ENCODE data around the gene MBOAT2. TPM values are rescaled to one million over a fixed set of nuclear protein-coding genes. Genes with fewer than 3 reads are reported as not detected.

Gene MBOAT2
- total RNA-seq, 1 donor from 2014 or later = 72.5 TPM

DNA sequence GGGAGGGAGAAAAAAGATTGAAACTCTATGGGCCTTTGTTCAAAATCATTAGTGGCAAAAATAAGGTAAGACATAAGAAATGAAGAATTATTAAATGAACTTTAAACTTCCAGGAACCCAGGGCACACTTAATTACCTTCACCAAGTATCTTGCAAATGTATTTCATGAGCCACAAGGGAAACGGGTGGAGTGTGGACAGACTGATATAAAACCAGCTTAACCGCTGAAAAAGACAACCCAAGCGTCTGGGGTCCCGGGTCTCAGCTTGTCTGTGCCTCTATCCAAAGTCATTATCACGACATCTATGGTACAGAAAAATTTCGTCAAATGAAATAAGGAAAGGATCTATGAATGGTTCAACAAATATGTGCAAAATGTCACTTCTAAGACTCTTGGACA, 13.9 kb upstream of the MBOAT2 start:
- TF ChIP-seq, protein P1, sequence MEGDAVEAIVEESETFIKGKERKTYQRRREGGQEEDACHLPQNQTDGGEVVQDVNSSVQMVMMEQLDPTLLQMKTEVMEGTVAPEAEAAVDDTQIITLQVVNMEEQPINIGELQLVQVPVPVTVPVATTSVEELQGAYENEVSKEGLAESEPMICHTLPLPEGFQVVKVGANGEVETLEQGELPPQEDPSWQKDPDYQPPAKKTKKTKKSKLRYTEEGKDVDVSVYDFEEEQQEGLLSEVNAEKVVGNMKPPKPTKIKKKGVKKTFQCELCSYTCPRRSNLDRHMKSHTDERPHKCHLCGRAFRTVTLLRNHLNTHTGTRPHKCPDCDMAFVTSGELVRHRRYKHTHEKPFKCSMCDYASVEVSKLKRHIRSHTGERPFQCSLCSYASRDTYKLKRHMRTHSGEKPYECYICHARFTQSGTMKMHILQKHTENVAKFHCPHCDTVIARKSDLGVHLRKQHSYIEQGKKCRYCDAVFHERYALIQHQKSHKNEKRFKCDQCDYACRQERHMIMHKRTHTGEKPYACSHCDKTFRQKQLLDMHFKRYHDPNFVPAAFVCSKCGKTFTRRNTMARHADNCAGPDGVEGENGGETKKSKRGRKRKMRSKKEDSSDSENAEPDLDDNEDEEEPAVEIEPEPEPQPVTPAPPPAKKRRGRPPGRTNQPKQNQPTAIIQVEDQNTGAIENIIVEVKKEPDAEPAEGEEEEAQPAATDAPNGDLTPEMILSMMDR (IDR thresholded peaks at IDR 0.05; ENCODE audit: partially characterized antibody, unreplicated experiment) = no peak

GRCh38 chr2:9015998-9016397, 12.5 kb upstream of the MBOAT2 start:
- Mint-ChIP-seq H3K9me3 (ENCODE audit: unreplicated experiment) (no peaks in the 10 kb centered on the region), H3K36me3 (ENCODE audit: unreplicated experiment) (no peaks in the 10 kb centered on the region), H3K4me1 (ENCODE audit: low read depth, unreplicated experiment) (no peaks in the 10 kb centered on the region), H3K27me3 (ENCODE audit: unreplicated experiment) (no peaks in the 10 kb centered on the region), H3K4me3 (ENCODE audit: unreplicated experiment) (no peak overlapping the region), H3K27ac (ENCODE audit: unreplicated experiment) (no peak overlapping the region)
- TF ChIP-seq, protein P1 (IDR thresholded peaks at IDR 0.05; ENCODE audit: partially characterized antibody, unreplicated experiment) = no peak
- no peak for DNase-seq

More for the DNA sequence above, 13.9 kb upstream of the MBOAT2 start:
- no peaks in the 10 kb centered on the region for H3K9me3 Mint-ChIP-seq (ENCODE audit: unreplicated experiment)
- no peak overlapping the region for H3K4me3 Mint-ChIP-seq (ENCODE audit: unreplicated experiment)
- DNase-seq = no peak
- H3K4me1 Mint-ChIP-seq (ENCODE audit: low read depth, unreplicated experiment) = no peaks in the 10 kb centered on the region
- no peaks in the 10 kb centered on the region for H3K27me3 Mint-ChIP-seq (ENCODE audit: unreplicated experiment)
- no peaks in the 10 kb centered on the region for H3K36me3 Mint-ChIP-seq (ENCODE audit: unreplicated experiment)
- H3K27ac Mint-ChIP-seq (ENCODE audit: unreplicated experiment) = no peak overlapping the region

- no peaks in the 10 kb centered on the region for H3K27me3 Mint-ChIP-seq (ENCODE audit: unreplicated experiment)
- H3K36me3 Mint-ChIP-seq (ENCODE audit: unreplicated experiment) = no peaks in the 10 kb centered on the region
- no peaks in the 10 kb centered on the region for H3K4me1 Mint-ChIP-seq (ENCODE audit: low read depth, unreplicated experiment)
- no peak overlapping the region for H3K27ac Mint-ChIP-seq (ENCODE audit: unreplicated experiment)
- no peaks in the 10 kb centered on the region for H3K9me3 Mint-ChIP-seq (ENCODE audit: unreplicated experiment)
- TF ChIP-seq, protein P1 (IDR thresholded peaks at IDR 0.05; ENCODE audit: partially characterized antibody, unreplicated experiment) = no peak
- no peak overlapping the region for H3K4me3 Mint-ChIP-seq (ENCODE audit: unreplicated experiment)
- no peak for DNase-seq
Measured at GRCh38 chr2:9013403-9013802, 9.9 kb upstream of the MBOAT2 start.

- TF ChIP-seq, protein P1 (IDR thresholded peaks at IDR 0.05; ENCODE audit: partially characterized antibody, unreplicated experiment) = no peak
- no peaks in the 10 kb centered on the region for H3K36me3 Mint-ChIP-seq (ENCODE audit: unreplicated experiment)
- H3K27ac Mint-ChIP-seq (ENCODE audit: unreplicated experiment) = no peak overlapping the region
- no peaks in the 10 kb centered on the region for H3K9me3 Mint-ChIP-seq (ENCODE audit: unreplicated experiment)
- no peak overlapping the region for H3K4me3 Mint-ChIP-seq (ENCODE audit: unreplicated experiment)
- H3K4me1 Mint-ChIP-seq (ENCODE audit: low read depth, unreplicated experiment) = no peaks in the 10 kb centered on the region
- no peak for DNase-seq
- H3K27me3 Mint-ChIP-seq (ENCODE audit: unreplicated experiment) = no peaks in the 10 kb centered on the region
Measured at GRCh38 chr2:9010866-9011265, 7.4 kb upstream of the MBOAT2 start.

DNA sequence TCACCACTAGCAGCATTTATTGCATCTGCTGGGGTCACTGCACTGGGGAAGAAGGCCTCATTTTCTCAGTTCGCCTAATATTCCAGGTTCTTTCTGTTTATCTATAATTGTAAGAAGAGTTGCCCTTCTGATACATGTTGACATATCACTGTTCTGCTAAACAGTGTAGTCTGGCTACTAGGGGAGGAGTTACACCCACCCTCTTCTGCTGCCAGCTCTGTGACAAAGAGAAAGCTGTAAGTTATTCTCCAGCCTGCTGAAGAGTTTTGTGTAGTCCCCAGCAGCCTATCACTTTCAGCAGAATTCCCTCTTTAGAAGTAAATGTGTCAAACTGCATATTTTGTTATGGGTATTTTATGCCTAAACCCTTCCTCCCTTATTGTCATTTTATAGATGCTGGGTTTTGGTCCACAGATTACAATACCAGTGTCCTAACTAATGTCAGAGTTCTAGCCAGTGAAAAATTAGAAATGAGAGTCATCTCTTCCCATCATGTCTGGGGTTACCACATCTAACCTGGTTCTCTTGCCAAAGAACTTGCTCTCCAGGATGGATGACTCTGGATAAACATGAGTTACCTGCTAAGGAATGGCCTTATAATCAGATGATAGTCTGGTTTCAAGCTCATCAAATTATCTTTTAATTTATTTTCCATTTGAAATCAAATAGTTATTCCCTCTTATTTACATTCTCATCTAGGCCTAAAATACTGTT, 5.6 kb upstream of the MBOAT2 start:
- TF ChIP-seq, protein P1 (IDR thresholded peaks at IDR 0.05; ENCODE audit: partially characterized antibody, unreplicated experiment) = no peak
- peaks cover 2% of the 10 kb centered on the region for H3K27me3 Mint-ChIP-seq (ENCODE audit: unreplicated experiment)
- peaks cover 3% of the 10 kb centered on the region for H3K9me3 Mint-ChIP-seq (ENCODE audit: unreplicated experiment)
- DNase-seq = no peak
- H3K4me1 Mint-ChIP-seq (ENCODE audit: low read depth, unreplicated experiment) = peaks cover 2% of the 10 kb centered on the region
- H3K36me3 Mint-ChIP-seq (ENCODE audit: unreplicated experiment) = no peaks in the 10 kb centered on the region
- H3K27ac Mint-ChIP-seq (ENCODE audit: unreplicated experiment) = no peak overlapping the region
- H3K4me3 Mint-ChIP-seq (ENCODE audit: unreplicated experiment) = no peak overlapping the region
